Activated CD8-positive, alpha-beta memory T cell treated with anti-CD3 and anti-CD28 coated beads for 48 hours (primary cell): Measurements from ENCODE around the gene LONRF2.
A peak's percentile ranks its signal among the peaks of the same experiment; 100 is the strongest.
"Not testable (repeated sequence)": the region's sequence is repeated elsewhere in the genome, so short reads cannot be mapped to it uniquely, and the experiment has no call there.

Experiments used
- DNase-seq, 3 experiments: peaks; one replicate each; pipeline ENCODE4 v3.0.0-alpha.2; 2020; ENCODE audit warnings: low read depth in 2 of 3, low spot score in 2 of 3

Gene LONRF2

DNA sequence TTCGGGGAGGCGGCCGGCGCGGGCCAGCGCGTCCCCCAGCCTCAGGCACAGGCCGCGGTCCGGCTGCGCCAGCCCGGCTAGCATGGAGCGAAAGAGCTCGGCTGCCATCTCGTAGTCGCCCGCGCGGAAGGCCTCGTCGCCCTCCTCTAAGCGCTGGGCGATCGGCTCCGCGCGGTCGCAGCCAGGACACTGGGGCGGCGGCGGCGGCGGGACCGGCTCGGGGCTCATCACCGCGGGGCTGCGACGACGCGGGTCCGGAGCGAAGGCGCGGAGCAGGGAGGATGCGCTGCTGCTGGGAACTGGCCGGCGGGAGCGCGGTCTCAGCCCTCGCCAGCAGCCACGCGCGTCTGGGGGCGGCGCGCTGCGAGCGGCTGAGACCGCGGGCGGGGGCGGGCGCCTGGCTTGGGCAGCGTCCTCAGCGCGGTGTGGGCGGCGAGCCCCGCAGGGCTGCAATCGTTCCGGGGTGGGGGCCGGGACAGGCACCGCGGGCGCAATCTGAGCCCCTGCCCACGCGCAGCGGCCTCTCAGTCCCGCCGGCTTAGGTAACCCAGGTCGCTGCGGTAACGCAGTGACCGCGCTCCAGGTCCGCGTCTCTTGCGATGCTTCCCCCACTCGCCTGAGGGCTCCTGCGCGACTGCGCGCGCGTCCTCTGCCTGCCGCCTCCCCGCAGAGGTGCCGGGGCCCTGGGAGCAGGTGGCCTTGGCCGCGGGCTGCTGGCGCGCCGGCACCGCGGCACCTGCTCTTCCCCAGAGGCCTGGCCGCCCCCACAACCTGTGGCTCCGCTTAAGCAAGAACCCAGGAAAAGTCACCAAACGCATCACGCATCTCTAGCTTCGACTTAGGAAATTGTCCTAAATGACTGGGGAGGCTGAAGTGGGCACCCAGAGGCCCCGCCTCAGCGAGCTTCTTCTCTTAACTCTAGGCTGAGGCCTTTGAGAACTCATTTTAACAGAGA is at the start of gene LONRF2:
LONRF2 (minus strand) TSS at position 636 of the 955 bp plus-strand sequence; CDS start at position 228, 408 bp downstream.
- DNase-seq = peak in 1 of 3 experiments; percentile 2

DNA sequence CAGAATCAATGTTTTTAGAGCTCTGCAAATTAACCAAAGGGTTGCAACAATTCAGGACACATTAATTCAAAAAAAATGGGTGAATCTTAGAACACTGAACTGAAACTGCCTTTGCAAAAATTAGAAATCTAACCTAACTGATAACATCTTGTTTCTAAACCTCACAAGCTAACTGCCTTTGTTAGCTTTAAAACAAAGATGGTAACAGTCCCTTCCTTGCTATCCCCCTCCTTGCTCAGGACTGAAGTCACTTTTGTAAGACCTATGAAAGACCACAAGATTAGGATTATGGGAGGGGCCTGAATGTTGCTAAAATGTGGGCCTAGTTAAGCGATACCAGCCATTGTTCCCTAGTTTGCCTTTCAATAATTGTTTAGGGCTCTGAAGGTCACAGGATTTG is 44.9 kb upstream of the LONRF2 start:
- DNase-seq = no peak

DNA sequence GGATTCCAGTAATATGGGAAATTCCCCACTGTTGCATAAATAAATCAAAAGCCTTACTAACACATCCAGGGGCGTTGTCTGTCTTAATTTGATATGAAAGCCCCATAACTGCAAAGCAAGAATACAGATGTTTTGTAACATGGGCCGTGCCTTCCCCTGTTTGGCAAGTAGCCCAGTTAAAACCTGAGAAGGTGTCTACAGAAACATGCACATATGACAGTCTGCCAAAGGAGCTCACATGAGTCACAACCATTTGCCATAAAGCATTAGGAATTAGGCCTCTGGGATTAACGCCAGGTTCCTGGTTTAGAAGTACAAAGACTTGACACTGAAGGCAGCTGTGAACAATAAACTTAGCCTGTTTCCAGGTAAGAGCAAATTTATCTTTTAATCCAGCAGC is 43.1 kb upstream of the LONRF2 start:
- no peak for DNase-seq

DNA sequence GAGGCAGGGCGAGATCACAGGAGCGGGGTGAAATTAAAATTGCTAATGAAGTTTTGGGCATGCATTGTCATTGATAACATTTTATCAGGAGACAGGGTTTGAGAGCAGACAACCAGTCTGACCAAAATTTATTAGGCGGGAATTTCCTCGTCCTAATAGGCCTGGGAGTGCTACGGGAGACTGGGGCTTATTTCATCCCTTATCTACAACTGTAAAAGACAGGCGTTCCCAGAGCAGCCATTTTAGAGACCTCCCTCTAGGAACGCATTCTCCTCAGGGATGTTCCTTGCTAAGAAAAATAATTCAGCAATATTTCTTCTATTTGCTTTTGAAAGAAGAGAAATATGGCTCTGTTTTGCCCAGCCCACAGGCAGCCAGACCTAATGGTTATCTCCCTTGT is 40.0 kb upstream of the LONRF2 start:
- not testable (repeated sequence) for DNase-seq

GRCh38 chr2:100359576-100359975 is 37.3 kb upstream of the LONRF2 start:
- no peak for DNase-seq

DNA sequence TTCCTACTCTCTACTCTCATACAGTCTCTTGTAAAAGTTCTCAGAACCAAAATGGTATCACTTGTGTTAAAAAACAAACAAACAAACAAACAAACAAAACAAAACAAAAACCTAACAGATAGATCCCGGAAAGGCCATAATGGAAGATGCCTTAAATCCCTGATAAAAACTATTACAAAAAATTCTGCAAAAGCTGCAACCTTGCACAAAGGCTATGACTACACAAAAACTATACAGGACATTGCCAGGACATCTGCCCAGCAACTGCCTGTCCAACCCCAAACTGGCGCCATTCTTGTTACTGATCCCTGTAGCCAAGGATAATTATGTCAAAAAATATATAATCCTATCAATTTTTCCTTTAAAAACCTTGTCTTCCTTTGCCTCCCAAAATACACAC is 36.3 kb upstream of the LONRF2 start:
- DNase-seq = no peak

GRCh38 chr2:100352521-100352920 is 30.2 kb upstream of the LONRF2 start:
- no peak for DNase-seq

DNA sequence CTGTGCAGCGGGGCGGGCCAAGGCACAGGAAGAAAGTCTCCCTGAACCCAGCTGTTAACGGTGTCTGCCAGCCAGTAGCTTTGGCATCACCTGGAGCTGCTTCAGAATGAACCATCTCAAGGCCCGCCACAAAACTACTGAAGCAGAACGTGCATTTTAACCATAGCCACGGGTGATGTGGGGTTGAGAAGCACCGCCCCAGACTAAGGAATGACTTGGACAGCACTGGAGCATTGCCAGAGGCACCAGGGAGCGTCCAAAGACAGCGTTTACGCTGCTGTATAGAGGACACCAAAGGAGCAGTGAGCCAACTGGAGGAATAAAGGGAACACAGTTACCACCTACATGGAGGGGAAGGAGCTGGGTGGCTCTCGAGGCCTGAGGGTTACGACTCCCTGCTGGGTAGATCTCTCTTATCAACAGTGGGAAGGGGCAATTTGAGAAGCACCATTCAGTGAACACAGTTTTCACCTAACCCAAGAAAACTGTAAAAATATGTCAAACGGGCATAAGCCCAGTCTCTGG is 28.4 kb upstream of the LONRF2 start:
- no peak for DNase-seq

DNA sequence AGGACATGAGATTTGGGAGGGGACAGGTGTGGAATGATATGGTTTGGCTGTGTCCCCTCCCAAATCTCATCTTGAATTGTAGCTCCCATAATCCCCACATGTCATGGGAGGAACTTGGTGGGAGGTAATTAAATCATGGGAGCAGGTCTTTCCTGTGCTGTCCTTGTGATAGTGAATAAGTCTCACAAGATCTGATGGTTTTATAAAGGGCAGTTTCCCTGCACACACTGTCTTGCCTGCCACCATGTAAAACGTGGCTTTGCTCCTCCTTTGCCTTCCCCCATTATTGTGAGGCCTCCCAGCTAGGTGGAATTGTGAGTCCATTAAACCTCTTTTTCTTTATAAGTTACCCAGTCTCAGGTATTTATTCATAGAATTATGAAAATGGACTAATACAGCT is 22.8 kb upstream of the LONRF2 start:
- not testable (repeated sequence) for DNase-seq

- no peak for DNase-seq
Observed at GRCh38 chr2:100344433-100344832, 22.1 kb upstream of the LONRF2 start.

DNA sequence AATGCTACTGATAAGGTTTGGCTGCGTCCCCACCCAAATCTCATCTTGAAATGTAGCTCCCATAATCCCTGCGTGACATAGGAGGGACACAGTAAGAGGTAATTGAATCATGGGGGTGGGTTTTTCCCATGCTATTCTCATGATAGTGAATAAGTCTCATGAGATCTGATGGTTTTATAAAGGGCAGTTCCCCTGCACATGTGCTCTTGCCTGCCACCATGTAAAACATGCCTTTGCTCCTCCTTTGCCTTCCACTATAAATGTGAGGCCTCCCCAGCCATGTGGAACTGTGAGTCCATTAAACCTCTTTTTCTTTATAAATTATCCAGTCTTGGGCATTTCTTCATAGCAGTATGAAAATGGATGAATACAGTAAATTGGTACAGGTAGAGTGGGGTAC is 20.2 kb upstream of the LONRF2 start:
- not testable (repeated sequence) for DNase-seq

- DNase-seq = no peak
Observed at GRCh38 chr2:100339823-100340222, 17.5 kb upstream of the LONRF2 start.

GRCh38 chr2:100334929-100335328 is 12.6 kb upstream of the LONRF2 start:
- no peak for DNase-seq

DNA sequence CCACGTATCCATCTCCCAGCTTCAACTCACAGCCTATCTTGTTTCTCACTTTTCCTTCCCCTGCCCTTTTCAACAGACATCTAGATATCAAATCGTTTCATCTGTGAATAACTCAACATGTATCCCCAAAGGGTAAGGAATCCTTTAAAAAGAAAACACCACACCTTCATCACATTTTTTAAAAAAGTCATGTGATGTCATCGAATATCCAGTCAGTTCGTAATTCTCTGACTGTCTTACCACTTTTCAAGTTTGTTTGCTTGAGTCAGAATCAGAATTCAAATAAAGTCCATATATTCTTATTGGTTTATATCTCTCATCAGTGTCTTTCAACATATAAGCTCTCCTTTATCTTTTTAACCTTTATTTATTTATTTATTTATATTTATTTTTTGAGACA is 5.4 kb upstream of the LONRF2 start:
- DNase-seq = no peak

GRCh38 chr2:100321179-100321865 is 979 bp downstream of the LONRF2 start:
- DNase-seq = no peak

DNA sequence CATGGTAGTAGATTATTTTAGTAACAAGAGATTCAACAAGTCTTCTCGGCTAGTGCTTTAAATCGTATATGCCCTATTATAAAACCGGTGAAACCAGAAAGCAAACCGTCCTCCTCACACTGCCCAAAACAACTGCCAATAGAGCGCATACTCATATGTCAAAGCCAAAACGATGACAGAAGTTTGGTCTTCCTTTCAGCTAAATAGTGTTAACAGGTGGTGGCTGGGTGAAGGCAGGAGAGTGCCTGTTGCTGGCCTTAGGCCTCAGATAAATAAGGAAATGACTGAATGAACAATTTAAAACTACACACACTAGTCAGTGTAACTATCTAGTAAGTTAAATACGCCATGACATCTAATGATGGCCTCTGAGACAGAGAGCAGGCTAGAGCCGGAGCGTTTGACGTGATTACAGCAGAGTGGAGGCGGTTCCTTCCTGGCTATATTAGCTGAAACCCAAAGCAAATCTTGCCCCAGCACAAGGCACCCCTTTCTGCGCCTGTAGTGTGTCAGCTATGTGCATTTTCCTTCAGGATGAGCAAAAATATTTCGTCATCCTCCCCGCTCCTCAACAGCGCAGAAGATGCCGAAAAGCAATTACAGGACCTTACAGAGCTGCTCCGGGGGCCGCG is 1.6 kb downstream of the LONRF2 start:
- DNase-seq = no peak

GRCh38 chr2:100317634-100318033 is 4.7 kb downstream of the LONRF2 start:
- DNase-seq = no peak

DNA sequence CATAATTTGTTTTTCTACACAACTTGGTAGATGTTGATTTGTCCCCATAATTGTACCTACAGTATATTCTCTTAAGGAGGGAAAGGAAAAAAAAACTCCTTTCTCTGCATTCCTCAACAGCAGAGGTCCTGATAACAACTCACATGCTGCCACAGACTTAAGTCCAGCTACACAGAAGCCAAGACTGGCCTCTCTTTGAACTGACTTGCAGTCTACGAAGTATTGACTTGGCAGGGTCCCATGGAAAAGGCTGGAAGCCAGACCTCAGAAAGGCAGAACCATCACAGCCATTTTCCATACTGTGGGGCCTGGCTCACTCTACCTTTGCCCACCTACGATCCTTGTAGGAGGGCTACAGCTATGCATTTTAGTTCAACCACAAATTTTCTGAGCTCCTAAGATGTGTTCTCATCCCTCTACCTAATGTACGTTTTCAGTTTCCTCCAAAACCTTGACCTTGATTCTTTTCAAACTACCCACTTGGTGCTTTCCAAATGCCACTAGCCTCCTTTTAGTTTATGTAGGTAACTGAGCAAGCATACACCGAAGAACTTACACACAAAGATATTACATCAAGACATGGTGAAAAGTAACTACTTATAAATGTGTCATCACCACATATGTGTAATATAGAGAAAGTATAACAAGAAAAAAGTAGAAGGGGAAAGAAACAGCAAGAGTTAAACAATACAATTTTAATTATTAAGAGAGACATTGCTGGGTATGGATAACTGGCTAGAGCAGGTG is 12.2 kb downstream of the LONRF2 start:
- DNase-seq = no peak

GRCh38 chr2:100309311-100309710 is 13.0 kb downstream of the LONRF2 start:
- no peak for DNase-seq

DNA sequence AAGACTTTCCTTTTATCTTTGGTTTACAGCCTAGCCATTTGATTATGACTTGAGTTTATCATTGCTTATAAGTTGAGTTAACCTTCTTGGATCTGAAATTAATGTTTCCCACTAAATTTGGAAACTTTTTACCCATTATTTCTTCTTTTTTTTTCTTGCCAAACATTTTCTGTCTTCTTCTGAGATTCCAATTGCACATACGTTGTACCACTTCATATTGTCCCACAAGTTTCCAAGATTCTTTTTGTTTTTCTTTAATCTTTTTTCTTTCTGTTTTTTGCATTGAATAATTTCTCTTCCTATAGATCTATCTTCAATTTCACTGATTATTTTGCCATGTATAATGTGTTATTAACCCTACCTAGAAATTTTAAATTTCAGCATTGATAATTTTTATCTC is 18.6 kb downstream of the LONRF2 start:
- DNase-seq = no peak

- no peak for DNase-seq
Observed at GRCh38 chr2:100302585-100302892, 19.8 kb downstream of the LONRF2 start.
